Measurements from ENCODE around the gene DLG5.

GRCh38 chr10:77819210-77820112 is 107.1 kb downstream of the DLG5 start:
- TF ChIP-seq CTCF (IDR thresholded peaks at IDR 0.05; ENCODE audit: insufficient read depth, low read length, poor library complexity, severe bottlenecking) = no peak
- no peak for TF ChIP-seq EZH2phosphoT487 (conservative IDR thresholded peaks at IDR 0.05; ENCODE audit: low read length)

All from SU-DHL-6 (cell line).